ENCODE data around the gene ARL5A. TPM values are rescaled to one million over a fixed set of nuclear protein-coding genes. Genes with fewer than 3 reads are reported as not detected.
A peak's percentile ranks its signal among the peaks of the same experiment; 100 is the strongest.
"Not testable (repeated sequence)": the region's sequence is repeated elsewhere in the genome, so short reads cannot be mapped to it uniquely, and the experiment has no call there.

Gene ARL5A
- polyA plus RNA-seq (2012; ENCODE audit: low read depth, missing spikeins): 25.9 TPM

DNA sequence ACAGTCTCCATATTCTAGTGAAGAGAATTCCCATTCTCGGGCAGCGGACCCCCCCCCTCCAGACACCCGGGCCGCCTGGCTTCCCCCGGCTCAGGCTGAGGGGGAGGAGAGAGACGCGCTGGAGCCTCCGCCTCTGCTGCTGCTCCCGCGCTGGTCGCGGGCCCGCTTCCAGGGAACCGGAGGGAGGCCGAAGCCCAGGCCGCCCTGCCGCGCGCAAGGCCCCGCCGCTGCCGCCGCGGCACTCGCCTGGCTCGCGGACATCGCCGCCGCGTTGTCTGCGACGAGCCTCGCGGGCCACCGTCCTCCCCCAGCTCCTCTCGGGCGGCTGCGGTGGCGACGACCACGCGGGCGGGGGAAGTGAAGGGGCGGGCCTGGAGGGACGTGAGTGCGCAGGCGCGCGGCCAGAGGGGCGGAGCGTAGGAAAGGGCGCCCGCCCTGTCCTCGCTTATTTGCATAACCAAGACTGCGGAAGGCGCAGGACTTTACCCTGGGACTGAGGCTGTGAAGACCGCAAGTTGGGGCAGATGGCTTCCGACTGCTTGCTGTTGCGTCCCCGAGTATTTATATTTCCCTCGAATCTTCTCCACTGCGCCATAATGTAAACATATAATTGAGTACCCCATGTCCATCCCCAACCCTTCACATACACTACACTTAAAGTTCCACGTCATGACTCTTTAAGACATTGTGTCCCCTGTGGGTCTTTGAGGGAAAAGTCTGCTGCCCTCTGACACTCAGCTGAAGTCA is at the start of gene ARL5A:
TSS of gene ARL5A (minus strand) at position 279 of the 747 bp plus-strand sequence. CDS start at position 34, 245 bp downstream.
- TF ChIP-seq POLR2A (IDR thresholded peaks at IDR 0.05; ENCODE audit: low read depth, low read length): peak; percentile 98
- peak; percentile 44; the same call in 1 of the 2 replicates for TF ChIP-seq SPI1 (IDR thresholded peaks at IDR 0.05; ENCODE audit: low read depth, low read length)
- peak; percentile 99 for TF ChIP-seq POU2F2 (IDR thresholded peaks at IDR 0.05; ENCODE audit: low read depth, low read length)
- TF ChIP-seq PAX5 (IDR thresholded peaks at IDR 0.05; ENCODE audit: insufficient read depth, low read length, severe bottlenecking): no peak
- peak; percentile 85 for TF ChIP-seq TAF1 (IDR thresholded peaks at IDR 0.05; ENCODE audit: low read depth, low read length)
- TF ChIP-seq POLR2AphosphoS5 (IDR thresholded peaks at IDR 0.05; ENCODE audit: low read depth, low read length): peak; percentile 95
- FAIRE-seq: peak; percentile 99

GRCh38 chr2:151875631-151876030 is 47.4 kb upstream of the ARL5A start:
- FAIRE-seq; DNase-seq (ENCODE audit: insufficient read length, low spot score): not testable (repeated sequence)

More for the DNA sequence above, at the start of gene ARL5A:
- DNase-seq (ENCODE audit: insufficient read length, low spot score): peak; percentile 74

DNA sequence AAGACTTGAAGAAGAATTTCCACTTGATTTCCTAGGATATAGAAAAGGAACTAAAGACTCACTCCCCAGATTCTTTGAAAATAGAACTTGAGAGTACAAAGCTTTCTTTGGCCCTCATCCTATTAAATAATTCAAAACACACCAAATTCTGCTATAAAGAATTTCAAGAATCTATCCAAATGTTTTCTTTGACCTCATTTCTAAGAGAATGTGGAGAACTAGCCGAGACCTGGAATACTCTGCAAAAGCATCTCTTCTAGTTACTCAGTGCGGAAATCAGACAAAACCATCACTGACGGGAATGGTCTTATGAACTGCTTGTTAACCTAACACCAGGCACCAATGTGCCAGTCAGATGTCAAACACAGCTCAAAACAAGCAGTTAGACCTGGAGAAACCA is 44.2 kb upstream of the ARL5A start:
- no peak for DNase-seq (ENCODE audit: insufficient read length, low spot score)
- FAIRE-seq: no peak
- TF ChIP-seq POLR2A (IDR thresholded peaks at IDR 0.05; ENCODE audit: low read depth, low read length): no peak
- no peak for TF ChIP-seq PAX5 (IDR thresholded peaks at IDR 0.05; ENCODE audit: insufficient read depth, low read length, severe bottlenecking)
- no peak for TF ChIP-seq POLR2AphosphoS5 (IDR thresholded peaks at IDR 0.05; ENCODE audit: low read depth, low read length)
- TF ChIP-seq TAF1 (IDR thresholded peaks at IDR 0.05; ENCODE audit: low read depth, low read length): no peak
- no peak for TF ChIP-seq POU2F2 (IDR thresholded peaks at IDR 0.05; ENCODE audit: low read depth, low read length)
- TF ChIP-seq SPI1 (IDR thresholded peaks at IDR 0.05; ENCODE audit: low read depth, low read length): no peak

DNA sequence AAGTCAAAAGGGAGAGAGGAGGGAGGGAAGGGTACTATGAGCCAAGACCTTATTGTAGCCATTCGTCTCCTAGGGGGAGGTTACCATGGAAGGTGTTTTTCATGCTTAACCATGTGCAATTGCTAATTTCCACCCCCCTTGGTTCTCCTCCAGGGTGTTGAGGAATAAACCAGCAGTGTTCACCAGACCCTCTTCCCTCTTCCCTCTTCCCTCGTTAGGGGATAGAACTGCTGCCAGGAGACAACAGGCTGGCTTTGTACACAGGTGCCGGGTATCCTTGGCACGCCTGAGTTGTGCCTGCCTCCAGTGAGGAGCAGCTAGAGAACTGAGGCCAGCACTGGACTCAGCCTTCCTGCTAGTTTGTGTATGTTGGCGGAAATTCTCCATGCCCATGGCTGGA is 41.1 kb upstream of the ARL5A start:
- FAIRE-seq (no peak), DNase-seq (ENCODE audit: insufficient read length, low spot score) (no peak)
- TF ChIP-seq SPI1 (IDR thresholded peaks at IDR 0.05; ENCODE audit: low read depth, low read length) (no peak), TAF1 (IDR thresholded peaks at IDR 0.05; ENCODE audit: low read depth, low read length) (no peak)

GRCh38 chr2:151862700-151863099 is 34.5 kb upstream of the ARL5A start:
- FAIRE-seq: peak; percentile 99

DNA sequence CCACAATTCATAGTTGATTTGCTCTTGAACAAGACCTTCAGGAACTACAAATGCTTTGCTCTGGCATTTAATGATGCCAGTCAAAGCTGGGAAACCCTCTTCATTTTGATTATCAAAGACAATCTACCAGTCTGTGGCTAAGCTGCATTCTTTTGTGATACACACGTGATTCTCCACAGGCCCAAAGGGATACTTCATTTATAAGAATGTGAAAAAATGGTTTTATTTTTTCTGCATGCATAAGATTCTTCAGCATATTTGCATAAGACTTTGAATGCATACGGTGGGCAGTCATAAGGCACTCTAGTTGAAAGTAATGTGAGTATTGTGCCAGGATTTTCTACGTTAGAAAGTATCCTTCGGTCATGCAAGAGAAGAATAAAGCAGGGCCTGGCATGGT is 33.0 kb upstream of the ARL5A start:
- TF ChIP-seq TAF1 (IDR thresholded peaks at IDR 0.05; ENCODE audit: low read depth, low read length) (no peak), PAX5 (IDR thresholded peaks at IDR 0.05; ENCODE audit: insufficient read depth, low read length, severe bottlenecking) (no peak), POLR2A (IDR thresholded peaks at IDR 0.05; ENCODE audit: low read depth, low read length) (no peak), POLR2AphosphoS5 (IDR thresholded peaks at IDR 0.05; ENCODE audit: low read depth, low read length) (no peak), POU2F2 (IDR thresholded peaks at IDR 0.05; ENCODE audit: low read depth, low read length) (no peak), SPI1 (IDR thresholded peaks at IDR 0.05; ENCODE audit: low read depth, low read length) (no peak)
- DNase-seq (ENCODE audit: insufficient read length, low spot score): no peak
- FAIRE-seq: peak; percentile 62

More at GRCh38 chr2:151862700-151863099, 34.5 kb upstream of the ARL5A start:
- TF ChIP-seq POU2F2 (IDR thresholded peaks at IDR 0.05; ENCODE audit: low read depth, low read length): peak; percentile 56; the same call in 1 of the 2 replicates
- peak; percentile 96 for TF ChIP-seq PAX5 (IDR thresholded peaks at IDR 0.05; ENCODE audit: insufficient read depth, low read length, severe bottlenecking)
- TF ChIP-seq POLR2A (IDR thresholded peaks at IDR 0.05; ENCODE audit: low read depth, low read length): no peak
- DNase-seq (ENCODE audit: insufficient read length, low spot score): peak; percentile 42

- FAIRE-seq (no peak), DNase-seq (ENCODE audit: insufficient read length, low spot score) (no peak)
- TF ChIP-seq TAF1 (IDR thresholded peaks at IDR 0.05; ENCODE audit: low read depth, low read length): no peak
- no peak for TF ChIP-seq POLR2AphosphoS5 (IDR thresholded peaks at IDR 0.05; ENCODE audit: low read depth, low read length)
- TF ChIP-seq POU2F2 (IDR thresholded peaks at IDR 0.05; ENCODE audit: low read depth, low read length): no peak
- TF ChIP-seq PAX5 (IDR thresholded peaks at IDR 0.05; ENCODE audit: insufficient read depth, low read length, severe bottlenecking): no peak
- no peak for TF ChIP-seq SPI1 (IDR thresholded peaks at IDR 0.05; ENCODE audit: low read depth, low read length)
- no peak for TF ChIP-seq POLR2A (IDR thresholded peaks at IDR 0.05; ENCODE audit: low read depth, low read length)
Observed at GRCh38 chr2:151860613-151861146, 32.5 kb upstream of the ARL5A start.

- TF ChIP-seq TAF1 (IDR thresholded peaks at IDR 0.05; ENCODE audit: low read depth, low read length) (no peak), POU2F2 (IDR thresholded peaks at IDR 0.05; ENCODE audit: low read depth, low read length) (no peak), POLR2AphosphoS5 (IDR thresholded peaks at IDR 0.05; ENCODE audit: low read depth, low read length) (no peak), POLR2A (IDR thresholded peaks at IDR 0.05; ENCODE audit: low read depth, low read length) (no peak), PAX5 (IDR thresholded peaks at IDR 0.05; ENCODE audit: insufficient read depth, low read length, severe bottlenecking) (no peak)
- DNase-seq (ENCODE audit: insufficient read length, low spot score): no peak
- peak; percentile 35 for FAIRE-seq
Observed at GRCh38 chr2:151860210-151860609, 32.0 kb upstream of the ARL5A start.

- no peak for FAIRE-seq
- no peak for TF ChIP-seq TAF1 (IDR thresholded peaks at IDR 0.05; ENCODE audit: low read depth, low read length)
- TF ChIP-seq POLR2A (IDR thresholded peaks at IDR 0.05; ENCODE audit: low read depth, low read length): no peak
- TF ChIP-seq POU2F2 (IDR thresholded peaks at IDR 0.05; ENCODE audit: low read depth, low read length): no peak
- no peak for TF ChIP-seq PAX5 (IDR thresholded peaks at IDR 0.05; ENCODE audit: insufficient read depth, low read length, severe bottlenecking)
- TF ChIP-seq POLR2AphosphoS5 (IDR thresholded peaks at IDR 0.05; ENCODE audit: low read depth, low read length): no peak
- no peak for TF ChIP-seq SPI1 (IDR thresholded peaks at IDR 0.05; ENCODE audit: low read depth, low read length)
- no peak for DNase-seq (ENCODE audit: insufficient read length, low spot score)
Observed at GRCh38 chr2:151857650-151858049, 29.4 kb upstream of the ARL5A start.

- no peak for DNase-seq (ENCODE audit: insufficient read length, low spot score)
- FAIRE-seq: no peak
- TF ChIP-seq PAX5 (IDR thresholded peaks at IDR 0.05; ENCODE audit: insufficient read depth, low read length, severe bottlenecking): no peak
- no peak for TF ChIP-seq POU2F2 (IDR thresholded peaks at IDR 0.05; ENCODE audit: low read depth, low read length)
- TF ChIP-seq POLR2A (IDR thresholded peaks at IDR 0.05; ENCODE audit: low read depth, low read length): no peak
- no peak for TF ChIP-seq POLR2AphosphoS5 (IDR thresholded peaks at IDR 0.05; ENCODE audit: low read depth, low read length)
- TF ChIP-seq TAF1 (IDR thresholded peaks at IDR 0.05; ENCODE audit: low read depth, low read length): no peak
- TF ChIP-seq SPI1 (IDR thresholded peaks at IDR 0.05; ENCODE audit: low read depth, low read length): no peak
Observed at GRCh38 chr2:151855111-151855510, 26.9 kb upstream of the ARL5A start.

Data from GM12891 (cell line).